Measurements from ENCODE around the gene SV2B.
"Not testable (repeated sequence)": the region's sequence is repeated elsewhere in the genome, so short reads cannot be mapped to it uniquely, and the experiment has no call there.

The SV2B gene

GRCh38 chr15:91099995-91100813 lies at the start of gene SV2B:
SV2B (plus strand) TSS chr15:91100257; CDS start chr15:91226264, 126,007 bp downstream.
- DNase-seq: no peak

- no peak for DNase-seq
Observed at GRCh38 chr15:91051248-91051647, 48.8 kb upstream of the SV2B start.

GRCh38 chr15:91054816-91055215 lies 45.2 kb upstream of the SV2B start:
- no peak for DNase-seq

- peak; percentile 81 for DNase-seq
Observed at GRCh38 chr15:91055548-91056331, 44.3 kb upstream of the SV2B start.

- no peak for DNase-seq
Observed at GRCh38 chr15:91061230-91061629, 38.8 kb upstream of the SV2B start.

- DNase-seq: no peak
Observed at GRCh38 chr15:91061997-91062396, 38.1 kb upstream of the SV2B start.

GRCh38 chr15:91065505-91065904 lies 34.6 kb upstream of the SV2B start:
- no peak for DNase-seq

- DNase-seq: no peak
Observed at GRCh38 chr15:91067036-91067435, 33.0 kb upstream of the SV2B start.

GRCh38 chr15:91068436-91068835 lies 31.6 kb upstream of the SV2B start:
- no peak for DNase-seq

- no peak for DNase-seq
Observed at GRCh38 chr15:91068966-91069365, 31.1 kb upstream of the SV2B start.

GRCh38 chr15:91070872-91071271 lies 29.2 kb upstream of the SV2B start:
- DNase-seq: no peak

GRCh38 chr15:91072161-91072560 lies 27.9 kb upstream of the SV2B start:
- DNase-seq: no peak

GRCh38 chr15:91073077-91073476 lies 27.0 kb upstream of the SV2B start:
- no peak for DNase-seq

- DNase-seq: no peak
Observed at GRCh38 chr15:91073768-91074167, 26.3 kb upstream of the SV2B start.

- no peak for DNase-seq
Observed at GRCh38 chr15:91075739-91076138, 24.3 kb upstream of the SV2B start.

GRCh38 chr15:91077029-91077428 lies 23.0 kb upstream of the SV2B start:
- no peak for DNase-seq

- DNase-seq: not testable (repeated sequence)
Observed at GRCh38 chr15:91093866-91094265, 6.2 kb upstream of the SV2B start.

- DNase-seq: no peak
Observed at GRCh38 chr15:91098451-91098850, 1.6 kb upstream of the SV2B start.

GRCh38 chr15:91099616-91099994 lies 452 bp upstream of the SV2B start:
- no peak for DNase-seq

GRCh38 chr15:91100814-91101607 lies 954 bp downstream of the SV2B start:
- DNase-seq: no peak

- no peak for DNase-seq
Observed at GRCh38 chr15:91101608-91101920, 1.5 kb downstream of the SV2B start.

GRCh38 chr15:91102546-91103330 lies 2.7 kb downstream of the SV2B start:
- no peak for DNase-seq

- DNase-seq: no peak
Observed at GRCh38 chr15:91104111-91104510, 4.1 kb downstream of the SV2B start.
